Astrocyte (in vitro differentiated cells and primary cell): ENCODE data around the gene LMTK3. TPM values are rescaled to one million over a fixed set of nuclear protein-coding genes. Genes with fewer than 3 reads are reported as not detected.

Experiments used
- DNase-seq: peaks from one replicate; pipeline ENCODE4 v3.0.0-alpha.2; 2010; ENCODE audit warnings: low read depth
- FAIRE-seq: peaks from 2 replicates; lab custom pipeline; 2011; peaks lifted over from hg19 to GRCh38; lab: Jason Lieb, UNC
- H2AFZ ChIP-seq: 2 replicates; pipeline ENCODE4 v1.6.0; 2012; ENCODE audit warnings: low read depth, low read length, inconsistent platforms
- H3K27ac ChIP-seq: 2 replicates; pipeline ENCODE4 v1.5.1; 2011; ENCODE audit warnings: low read depth, low read length, inconsistent platforms
- H3K27me3 ChIP-seq: 2 replicates; pipeline ENCODE4 v1.6.0; 2011; ENCODE audit warnings: low read length, inconsistent platforms; ENCODE audit not compliant: insufficient read depth
- H3K36me3 ChIP-seq: 2 replicates; pipeline ENCODE4 v1.5.1; 2011; ENCODE audit warnings: low read length, inconsistent platforms; ENCODE audit not compliant: insufficient read depth
- H3K4me1 ChIP-seq: 2 replicates; pipeline ENCODE4 v1.5.1; 2011; ENCODE audit warnings: low read length, inconsistent platforms; ENCODE audit not compliant: insufficient read depth
- H3K4me2 ChIP-seq: 2 replicates; pipeline ENCODE4 v1.6.0; 2012; ENCODE audit warnings: low read length, inconsistent platforms
- H3K4me3 ChIP-seq: 2 replicates; pipeline ENCODE4 v1.5.1; 2011; ENCODE audit warnings: low read depth, mild to moderate bottlenecking, low read length, inconsistent platforms; ENCODE audit not compliant: insufficient read depth
- H3K79me2 ChIP-seq: 2 replicates; pipeline ENCODE4 v1.6.0; 2012; ENCODE audit warnings: mild to moderate bottlenecking, low read length, inconsistent platforms; ENCODE audit not compliant: insufficient read depth
- H3K9ac ChIP-seq: 2 replicates; pipeline ENCODE4 v1.6.0; 2012; ENCODE audit warnings: mild to moderate bottlenecking, low read length, inconsistent platforms
- H3K9me3 ChIP-seq: 2 replicates; pipeline ENCODE4 v1.5.1; 2012; ENCODE audit warnings: low read depth, mild to moderate bottlenecking, low read length, inconsistent platforms; ENCODE audit not compliant: insufficient read depth
- H4K20me1 ChIP-seq: 2 replicates; pipeline ENCODE4 v1.6.0; 2012; ENCODE audit warnings: low read length, inconsistent platforms; ENCODE audit not compliant: insufficient read depth
- H3K27ac Mint-ChIP-seq: one replicate; pipeline ENCODE4 v1.8.0; 2021; ENCODE audit warnings: mild to moderate bottlenecking, mixed read lengths; ENCODE audit not compliant: unreplicated experiment
- H3K27me3 Mint-ChIP-seq: one replicate; pipeline ENCODE4 v1.8.0; 2021; ENCODE audit warnings: low read depth, mixed read lengths; ENCODE audit not compliant: unreplicated experiment
- H3K36me3 Mint-ChIP-seq: one replicate; pipeline ENCODE4 v1.8.0; 2021; ENCODE audit warnings: low read depth, mixed read lengths; ENCODE audit not compliant: unreplicated experiment
- H3K4me1 Mint-ChIP-seq: one replicate; pipeline ENCODE4 v1.8.0; 2021; ENCODE audit warnings: low read depth, mixed read lengths; ENCODE audit not compliant: unreplicated experiment
- H3K4me3 Mint-ChIP-seq: one replicate; pipeline ENCODE4 v1.8.0; 2021; ENCODE audit warnings: mild to moderate bottlenecking, moderate library complexity, mixed read lengths; ENCODE audit not compliant: unreplicated experiment
- H3K9me3 Mint-ChIP-seq: one replicate; pipeline ENCODE4 v1.8.0; 2021; ENCODE audit warnings: mild to moderate bottlenecking, mixed read lengths; ENCODE audit not compliant: unreplicated experiment
- EZH2 ChIP-seq: IDR thresholded peaks from 2 replicates; pipeline ENCODE4 v1.6.1; 2012; ENCODE audit warnings: mild to moderate bottlenecking, low read length, inconsistent platforms; ENCODE audit not compliant: insufficient read depth
- total RNA-seq: library from RNA; stranded (reverse); gene quantifications from 2 replicates; pipeline ENCODE4 v1.2.1, GENCODE V29; 2021
- TF ChIP-seq, protein P1 (sequence below): IDR thresholded peaks from 2 replicates; pipeline ENCODE4 v1.5.1; 2011; ENCODE audit warnings: low read depth, mild to moderate bottlenecking, inconsistent platforms, low read length, moderate library complexity; ENCODE audit not compliant: insufficient read depth

Gene LMTK3
- total RNA-seq, 1 donor from 2014 or later: 6.2 TPM

DNA sequence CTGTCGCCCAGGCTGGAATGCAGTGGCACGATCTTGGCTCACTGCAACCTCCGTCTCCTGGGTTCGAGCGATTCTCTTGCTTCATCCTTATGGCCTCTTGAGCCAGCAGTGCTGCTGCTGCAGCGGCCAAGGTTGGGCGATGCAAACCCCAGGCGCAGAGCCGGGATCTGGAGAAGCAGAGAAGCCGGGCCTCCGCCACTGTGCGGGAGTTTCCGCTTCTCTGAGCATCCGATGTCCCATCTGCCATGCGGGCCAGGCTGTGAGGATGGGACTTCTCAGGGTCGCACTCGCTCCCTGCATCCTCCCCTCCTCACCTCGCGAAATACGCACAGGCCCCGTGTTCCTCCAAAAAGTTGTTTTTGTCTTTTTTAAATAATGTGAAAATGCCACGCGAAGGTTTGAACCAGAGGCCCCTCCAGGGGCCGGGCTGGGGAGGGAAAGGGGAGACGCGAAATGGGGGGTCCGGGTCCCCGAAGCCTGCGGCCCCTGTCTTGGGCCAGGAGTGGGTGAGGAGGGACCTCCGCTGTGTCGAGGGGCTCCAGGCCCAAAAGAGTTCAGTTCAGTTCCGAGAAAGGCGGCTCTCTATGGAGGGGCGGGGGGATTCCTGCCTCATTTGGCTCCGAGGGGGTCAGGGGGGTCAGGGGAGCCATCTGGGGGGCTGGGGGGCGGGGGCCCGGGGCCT lies 26.6 kb downstream of the LMTK3 start:
- H3K27me3 Mint-ChIP-seq: no peaks in the 10 kb centered on the region
- H3K4me3 ChIP-seq: no peak overlapping the region
- no peak for DNase-seq
- no peak overlapping the region for H3K27ac Mint-ChIP-seq
- no peak overlapping the region for H2AFZ ChIP-seq
- TF ChIP-seq, protein P1, sequence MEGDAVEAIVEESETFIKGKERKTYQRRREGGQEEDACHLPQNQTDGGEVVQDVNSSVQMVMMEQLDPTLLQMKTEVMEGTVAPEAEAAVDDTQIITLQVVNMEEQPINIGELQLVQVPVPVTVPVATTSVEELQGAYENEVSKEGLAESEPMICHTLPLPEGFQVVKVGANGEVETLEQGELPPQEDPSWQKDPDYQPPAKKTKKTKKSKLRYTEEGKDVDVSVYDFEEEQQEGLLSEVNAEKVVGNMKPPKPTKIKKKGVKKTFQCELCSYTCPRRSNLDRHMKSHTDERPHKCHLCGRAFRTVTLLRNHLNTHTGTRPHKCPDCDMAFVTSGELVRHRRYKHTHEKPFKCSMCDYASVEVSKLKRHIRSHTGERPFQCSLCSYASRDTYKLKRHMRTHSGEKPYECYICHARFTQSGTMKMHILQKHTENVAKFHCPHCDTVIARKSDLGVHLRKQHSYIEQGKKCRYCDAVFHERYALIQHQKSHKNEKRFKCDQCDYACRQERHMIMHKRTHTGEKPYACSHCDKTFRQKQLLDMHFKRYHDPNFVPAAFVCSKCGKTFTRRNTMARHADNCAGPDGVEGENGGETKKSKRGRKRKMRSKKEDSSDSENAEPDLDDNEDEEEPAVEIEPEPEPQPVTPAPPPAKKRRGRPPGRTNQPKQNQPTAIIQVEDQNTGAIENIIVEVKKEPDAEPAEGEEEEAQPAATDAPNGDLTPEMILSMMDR: no peak
- TF ChIP-seq EZH2: no peak
- H3K9me3 ChIP-seq: no peaks in the 10 kb centered on the region
- H3K36me3 Mint-ChIP-seq: peaks cover 4% of the 10 kb centered on the region
- no peak for FAIRE-seq
- peaks cover 8% of the 10 kb centered on the region for H4K20me1 ChIP-seq
- no peak overlapping the region for H3K4me3 Mint-ChIP-seq
- H3K4me1 Mint-ChIP-seq: peaks cover 14% of the 10 kb centered on the region
- peaks cover 35% of the 10 kb centered on the region for H3K4me1 ChIP-seq
- no peaks in the 10 kb centered on the region for H3K36me3 ChIP-seq
- no peak overlapping the region for H3K27ac ChIP-seq
- H3K9ac ChIP-seq: no peak overlapping the region
- no peaks in the 10 kb centered on the region for H3K9me3 Mint-ChIP-seq
- H3K79me2 ChIP-seq: no peaks in the 10 kb centered on the region
- H3K4me2 ChIP-seq: no peak overlapping the region
- no peaks in the 10 kb centered on the region for H3K27me3 ChIP-seq

DNA sequence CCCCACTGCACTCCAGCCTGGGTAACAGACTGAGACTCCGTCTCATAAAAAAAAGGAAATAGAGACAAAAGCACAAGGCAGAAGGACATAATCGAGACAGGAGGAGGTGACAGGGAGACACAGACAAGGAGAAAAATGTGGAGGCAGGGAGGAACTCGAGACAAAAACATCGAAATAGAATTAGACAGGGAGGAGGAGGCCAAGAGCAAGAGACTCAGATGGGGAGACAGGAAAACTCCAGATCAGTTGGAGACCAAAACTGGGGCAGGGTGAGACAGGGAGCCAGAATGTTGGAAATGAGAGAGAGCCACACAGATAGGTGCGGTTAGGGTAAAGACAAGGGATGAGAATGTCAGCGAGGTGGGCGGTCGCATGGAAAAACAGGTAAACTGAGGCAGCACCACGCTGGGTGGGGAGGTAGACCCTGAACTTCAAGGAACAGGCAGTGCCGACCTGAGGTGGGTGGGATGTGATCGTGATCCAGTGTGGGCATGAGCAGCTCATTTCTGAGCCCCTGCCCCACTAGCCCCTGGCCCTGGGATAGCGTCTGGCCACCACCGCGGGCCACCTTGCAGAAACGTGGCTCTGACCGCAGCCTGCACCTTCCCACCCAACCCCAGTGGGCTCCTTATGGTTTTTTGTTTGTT lies 27.3 kb downstream of the LMTK3 start:
- H3K36me3 Mint-ChIP-seq: peaks cover 8% of the 10 kb centered on the region
- H3K4me2 ChIP-seq: no peak overlapping the region
- no peaks in the 10 kb centered on the region for H3K36me3 ChIP-seq
- H3K27ac Mint-ChIP-seq: peak overlapping the region; percentile 68
- peaks cover 41% of the 10 kb centered on the region for H3K4me1 ChIP-seq
- no peaks in the 10 kb centered on the region for H3K27me3 ChIP-seq
- no peaks in the 10 kb centered on the region for H3K9me3 Mint-ChIP-seq
- no peak overlapping the region for H3K9ac ChIP-seq
- H3K4me3 Mint-ChIP-seq: no peak overlapping the region
- no peaks in the 10 kb centered on the region for H3K27me3 Mint-ChIP-seq
- H3K4me3 ChIP-seq: no peak overlapping the region
- H3K79me2 ChIP-seq: no peaks in the 10 kb centered on the region
- no peak overlapping the region for H2AFZ ChIP-seq
- H3K9me3 ChIP-seq: no peaks in the 10 kb centered on the region
- DNase-seq: no peak
- H3K27ac ChIP-seq: no peak overlapping the region
- peaks cover 17% of the 10 kb centered on the region for H3K4me1 Mint-ChIP-seq
- peaks cover 15% of the 10 kb centered on the region for H4K20me1 ChIP-seq
- TF ChIP-seq, protein P1: no peak
- TF ChIP-seq EZH2: no peak
- FAIRE-seq: no peak

DNA sequence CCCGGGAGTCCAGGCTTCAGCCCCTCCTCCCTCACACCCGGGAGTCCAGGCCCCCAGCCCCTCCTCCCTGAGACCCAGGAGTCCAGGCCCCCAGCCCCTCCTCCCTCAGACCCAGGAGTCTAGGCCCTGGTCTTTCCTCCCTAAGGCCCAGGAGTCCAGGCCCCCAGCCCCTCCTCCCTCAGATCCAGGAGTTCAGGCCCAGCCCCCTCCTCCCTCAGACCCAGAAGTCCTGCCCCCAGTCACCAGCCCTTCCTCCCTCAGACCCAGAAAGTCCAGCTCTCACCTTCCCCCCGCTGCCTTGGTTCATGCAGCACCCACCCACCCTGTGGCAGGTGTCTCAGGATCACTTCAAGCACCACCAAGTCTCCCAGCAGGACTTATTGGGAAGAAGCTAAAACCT lies 28.3 kb downstream of the LMTK3 start:
- H3K27ac ChIP-seq: no peak overlapping the region
- no peaks in the 10 kb centered on the region for H3K79me2 ChIP-seq
- FAIRE-seq (no peak), DNase-seq (no peak)
- H2AFZ ChIP-seq: no peak overlapping the region
- no peaks in the 10 kb centered on the region for H3K9me3 ChIP-seq
- Mint-ChIP-seq H3K27me3 (no peaks in the 10 kb centered on the region), H3K9me3 (no peaks in the 10 kb centered on the region), H3K36me3 (peaks cover 10% of the 10 kb centered on the region), H3K27ac (peak overlapping the region; percentile 23), H3K4me3 (no peak overlapping the region), H3K4me1 (peaks cover 16% of the 10 kb centered on the region)
- H3K9ac ChIP-seq: no peak overlapping the region
- TF ChIP-seq, protein P1: no peak
- TF ChIP-seq EZH2: no peak
- no peak overlapping the region for H3K4me2 ChIP-seq
- H3K4me1 ChIP-seq: peaks cover 39% of the 10 kb centered on the region
- peaks cover 4% of the 10 kb centered on the region for H3K36me3 ChIP-seq
- H3K4me3 ChIP-seq: no peak overlapping the region
- H4K20me1 ChIP-seq: peaks cover 21% of the 10 kb centered on the region
- H3K27me3 ChIP-seq: no peaks in the 10 kb centered on the region
